ENCODE data around the gene SYNPO2.

DNA sequence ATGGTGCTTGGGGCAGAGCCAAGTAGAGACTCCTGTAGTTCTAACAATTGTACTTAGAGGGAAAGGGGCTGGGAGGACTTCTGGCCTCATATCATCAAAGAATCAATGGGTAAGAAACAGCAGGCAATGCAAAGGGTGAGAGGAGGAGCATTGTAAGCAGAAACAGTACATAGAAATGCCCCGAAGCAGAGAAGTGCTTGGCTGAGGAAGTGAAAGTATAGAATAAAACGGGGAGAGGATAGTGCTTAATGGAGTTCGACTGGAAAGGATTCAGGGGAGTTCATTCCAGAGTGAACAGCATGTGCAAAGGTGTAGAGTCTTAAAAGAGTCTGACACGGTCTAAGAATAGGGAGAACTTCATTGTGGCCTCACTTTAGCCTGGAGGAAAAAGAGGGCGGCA, 103.0 kb downstream of the SYNPO2 start:
- TF ChIP-seq, protein P1, sequence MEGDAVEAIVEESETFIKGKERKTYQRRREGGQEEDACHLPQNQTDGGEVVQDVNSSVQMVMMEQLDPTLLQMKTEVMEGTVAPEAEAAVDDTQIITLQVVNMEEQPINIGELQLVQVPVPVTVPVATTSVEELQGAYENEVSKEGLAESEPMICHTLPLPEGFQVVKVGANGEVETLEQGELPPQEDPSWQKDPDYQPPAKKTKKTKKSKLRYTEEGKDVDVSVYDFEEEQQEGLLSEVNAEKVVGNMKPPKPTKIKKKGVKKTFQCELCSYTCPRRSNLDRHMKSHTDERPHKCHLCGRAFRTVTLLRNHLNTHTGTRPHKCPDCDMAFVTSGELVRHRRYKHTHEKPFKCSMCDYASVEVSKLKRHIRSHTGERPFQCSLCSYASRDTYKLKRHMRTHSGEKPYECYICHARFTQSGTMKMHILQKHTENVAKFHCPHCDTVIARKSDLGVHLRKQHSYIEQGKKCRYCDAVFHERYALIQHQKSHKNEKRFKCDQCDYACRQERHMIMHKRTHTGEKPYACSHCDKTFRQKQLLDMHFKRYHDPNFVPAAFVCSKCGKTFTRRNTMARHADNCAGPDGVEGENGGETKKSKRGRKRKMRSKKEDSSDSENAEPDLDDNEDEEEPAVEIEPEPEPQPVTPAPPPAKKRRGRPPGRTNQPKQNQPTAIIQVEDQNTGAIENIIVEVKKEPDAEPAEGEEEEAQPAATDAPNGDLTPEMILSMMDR (IDR thresholded peaks at IDR 0.05) = no peak
- no peak for TF ChIP-seq POLR2A (IDR thresholded peaks at IDR 0.05)
